ENCODE results near the gene VAT1.
"Not testable (repeated sequence)": the region's sequence is repeated elsewhere in the genome, so short reads cannot be mapped to it uniquely, and the experiment has no call there.

Gene VAT1

GRCh38 chr17:42975701-42976100 is 46.5 kb downstream of the VAT1 start:
- not testable (repeated sequence) for DNase-seq (ENCODE audit: low read depth in 1 of 2, low spot score in 1 of 2)

GRCh38 chr17:42975265-42975664 is 46.9 kb downstream of the VAT1 start:
- DNase-seq (ENCODE audit: low read depth in 1 of 2, low spot score in 1 of 2): no peak

GRCh38 chr17:42973323-42973722 is 48.9 kb downstream of the VAT1 start:
- not testable (repeated sequence) for DNase-seq (ENCODE audit: low read depth in 1 of 2, low spot score in 1 of 2)

- no peak for DNase-seq (ENCODE audit: low read depth in 1 of 2, low spot score in 1 of 2)
Measured at GRCh38 chr17:42971589-42971988, 50.6 kb downstream of the VAT1 start.

GRCh38 chr17:42969001-42969581 is 53.1 kb downstream of the VAT1 start:
- DNase-seq (ENCODE audit: low read depth in 1 of 2, low spot score in 1 of 2): no peak

- no peak for DNase-seq (ENCODE audit: low read depth in 1 of 2, low spot score in 1 of 2)
Measured at GRCh38 chr17:42967925-42968324, 54.3 kb downstream of the VAT1 start.

Measured in stimulated activated CD4-positive, alpha-beta T cell treated with anti-CD3 and anti-CD28 coated beads, Interleukin-15, amount 100 ng/mL, for 1 hour (primary cell).